GM19193 (cell line): ENCODE measurements around the gene CENPA.

Source experiments
- POLR2A ChIP-seq: IDR thresholded peaks from 4 replicates; pipeline ENCODE4 v1.6.1; 2011; ENCODE audit not compliant: insufficient read depth, insufficient read length; ENCODE audit errors: extremely low read depth

The CENPA gene

DNA sequence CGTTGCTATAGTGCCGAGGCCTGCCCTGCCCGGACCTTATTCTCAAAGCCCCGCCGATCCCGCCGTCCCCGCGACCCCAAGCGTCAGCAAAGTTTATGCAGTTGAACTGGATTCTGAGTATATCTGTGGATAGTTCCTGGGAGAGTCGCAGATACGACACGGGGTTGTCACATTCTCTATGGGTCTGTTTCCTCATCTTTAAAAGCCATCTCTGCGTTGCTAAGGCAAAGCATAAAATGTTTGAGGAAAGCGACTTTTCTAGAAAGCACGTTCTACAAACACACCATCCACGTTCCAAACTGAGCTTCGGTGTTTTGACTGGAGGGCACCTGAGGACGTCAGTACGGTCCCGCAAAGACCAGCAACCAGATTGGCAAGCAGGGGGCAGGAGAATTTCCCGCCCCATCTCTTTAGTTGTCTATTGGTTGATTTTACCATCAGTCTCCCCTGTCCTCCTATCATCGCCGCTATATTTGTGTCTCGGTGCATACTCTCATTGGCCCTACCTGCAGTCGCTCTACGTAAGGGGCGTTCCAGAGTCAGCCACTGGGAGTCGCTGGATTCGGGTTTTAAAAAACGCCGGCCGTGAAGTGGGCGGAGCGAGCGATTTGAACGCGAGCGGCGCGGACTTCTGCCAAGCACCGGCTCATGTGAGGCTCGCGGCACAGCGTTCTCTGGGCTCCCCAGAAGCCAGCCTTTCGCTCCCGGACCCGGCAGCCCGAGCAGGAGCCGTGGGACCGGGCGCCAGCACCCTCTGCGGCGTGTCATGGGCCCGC, at the start of gene CENPA:
TSS of gene CENPA (plus strand) at position 626 of the 776 bp plus-strand sequence. CDS start at position 767, 141 bp downstream.
- TF ChIP-seq POLR2A: peak; percentile 74

DNA sequence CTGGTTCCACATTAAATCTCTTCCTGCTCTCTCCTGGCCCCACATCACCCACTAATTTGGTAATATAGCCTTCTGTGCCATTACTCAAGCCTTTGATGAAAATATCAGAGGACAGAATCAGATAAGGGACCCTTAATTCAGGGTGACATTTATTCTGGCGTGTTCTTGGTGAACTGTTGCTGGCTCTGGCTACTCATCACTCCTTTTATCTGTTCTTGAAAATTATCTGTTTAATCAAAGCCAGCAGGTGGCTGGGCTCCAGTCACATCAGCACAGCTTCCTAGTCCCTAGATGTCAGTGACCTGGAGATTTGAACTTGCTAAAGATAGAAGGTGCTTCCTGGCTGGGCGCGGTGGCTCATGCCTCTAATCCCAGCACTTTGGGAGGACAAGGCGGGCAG, 48.6 kb upstream of the CENPA start:
- no peak for TF ChIP-seq POLR2A

DNA sequence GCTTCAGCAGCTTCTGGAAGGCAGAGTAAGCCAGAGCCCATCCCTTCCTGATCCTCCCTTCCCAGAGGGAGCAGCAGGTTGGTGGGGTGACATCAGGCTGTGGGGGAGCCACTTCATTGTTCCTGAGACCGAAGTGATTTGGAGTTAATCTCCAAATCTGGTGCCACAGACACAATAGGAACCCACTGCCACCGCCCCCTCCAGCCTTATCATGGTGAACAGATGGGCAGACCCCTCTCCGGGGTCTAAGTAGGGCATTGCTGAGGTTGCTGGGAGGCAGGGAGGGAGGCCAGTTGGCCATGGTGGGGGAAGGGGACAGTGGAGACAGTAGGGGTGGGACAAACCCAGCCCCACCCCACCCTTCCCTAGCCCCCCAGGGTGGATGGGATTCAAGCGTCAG, 47.4 kb upstream of the CENPA start:
- TF ChIP-seq POLR2A: no peak

DNA sequence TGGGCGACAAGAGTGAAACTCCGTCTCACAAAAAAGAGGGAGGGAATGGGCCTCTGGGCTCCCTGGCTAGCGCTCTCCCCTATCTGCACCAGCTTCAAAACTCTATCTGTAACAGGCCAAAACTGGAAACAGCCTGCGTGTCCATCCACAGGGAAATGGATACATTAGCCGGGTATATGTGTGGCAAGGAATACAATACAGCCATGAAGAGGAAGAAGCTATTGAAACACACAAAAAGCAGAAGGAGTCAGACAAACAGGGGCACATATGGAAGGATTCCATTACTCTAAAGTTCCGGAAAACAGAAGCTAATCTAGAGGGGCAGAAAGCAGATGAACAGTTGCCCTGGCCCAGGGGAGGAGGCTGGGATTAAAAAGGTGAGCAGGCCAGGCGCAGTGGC, 46.3 kb upstream of the CENPA start:
- no peak for TF ChIP-seq POLR2A

DNA sequence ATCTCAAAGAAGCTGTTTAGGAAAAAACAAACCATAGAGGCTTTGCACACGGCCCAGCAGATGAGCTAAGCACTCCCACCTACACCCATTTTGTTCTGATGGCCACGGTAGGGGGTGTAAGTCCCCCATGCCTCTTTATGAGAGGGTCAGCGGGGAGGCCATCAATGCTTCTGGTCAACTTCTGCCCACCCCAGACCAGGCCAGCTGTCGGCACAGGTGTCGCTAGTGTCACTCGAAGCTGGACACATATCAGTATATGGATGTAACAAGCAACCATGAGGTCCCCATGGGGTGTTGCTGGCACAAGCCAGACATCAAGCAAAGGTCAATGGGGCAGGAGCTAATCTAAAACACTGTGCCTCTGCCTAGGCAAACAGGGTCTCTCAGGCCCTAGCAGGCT, 45.5 kb upstream of the CENPA start:
- TF ChIP-seq POLR2A: no peak

DNA sequence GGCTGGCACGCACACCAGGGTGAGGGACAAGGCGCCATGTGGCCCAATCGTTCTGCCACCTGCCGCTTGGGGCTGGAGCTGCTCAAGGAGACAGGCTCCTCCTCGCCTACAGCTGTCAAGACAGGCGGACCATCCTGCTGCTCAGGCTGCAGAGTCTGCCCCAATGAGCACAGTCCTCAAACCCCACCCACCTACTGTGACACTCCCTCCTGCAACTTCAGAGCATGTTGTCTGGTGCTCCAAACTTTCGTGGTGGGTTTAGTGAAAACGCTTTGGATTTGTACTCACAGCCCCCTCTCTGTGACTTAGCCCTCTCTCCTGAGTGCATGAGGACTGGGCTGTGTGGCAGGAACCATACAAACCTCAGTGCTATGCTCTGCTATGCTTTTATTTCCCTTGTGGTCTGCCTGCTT, 45.0 kb upstream of the CENPA start:
- TF ChIP-seq POLR2A: no peak

DNA sequence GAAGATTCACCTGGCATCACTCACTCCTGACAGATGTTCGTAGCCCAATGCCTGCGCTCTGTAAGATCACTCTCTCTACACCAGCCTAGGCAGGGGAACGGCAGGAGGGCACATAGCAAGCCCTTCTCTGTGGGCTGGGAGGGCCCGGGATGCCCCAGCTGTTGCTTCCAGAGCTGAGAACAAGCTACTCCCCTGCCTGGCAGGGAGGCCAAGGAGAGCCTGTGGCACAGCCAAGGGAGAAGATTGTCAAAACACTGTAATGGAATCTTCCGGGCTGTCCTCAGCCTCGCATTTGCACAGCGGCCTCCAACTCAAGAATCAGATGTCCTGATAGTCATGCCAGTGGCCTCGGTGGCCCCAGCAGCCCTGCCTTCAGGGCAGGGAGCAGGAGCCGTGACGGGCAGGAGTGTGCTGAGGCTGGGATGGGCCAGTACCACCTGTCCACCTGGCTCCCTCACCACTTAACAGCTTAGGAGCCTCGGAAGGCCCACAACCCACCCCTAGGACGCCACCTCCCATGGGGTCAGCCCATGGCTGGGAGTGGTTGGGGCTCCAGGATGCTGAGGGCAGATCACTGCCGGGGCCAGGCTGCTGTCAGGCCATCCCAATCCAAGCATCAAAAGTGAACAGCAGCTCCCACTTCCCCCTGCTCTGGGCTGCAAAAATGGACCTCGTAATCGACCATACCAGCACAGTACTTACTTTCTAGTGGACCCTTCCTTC, 43.6 kb upstream of the CENPA start:
- no peak for TF ChIP-seq POLR2A

DNA sequence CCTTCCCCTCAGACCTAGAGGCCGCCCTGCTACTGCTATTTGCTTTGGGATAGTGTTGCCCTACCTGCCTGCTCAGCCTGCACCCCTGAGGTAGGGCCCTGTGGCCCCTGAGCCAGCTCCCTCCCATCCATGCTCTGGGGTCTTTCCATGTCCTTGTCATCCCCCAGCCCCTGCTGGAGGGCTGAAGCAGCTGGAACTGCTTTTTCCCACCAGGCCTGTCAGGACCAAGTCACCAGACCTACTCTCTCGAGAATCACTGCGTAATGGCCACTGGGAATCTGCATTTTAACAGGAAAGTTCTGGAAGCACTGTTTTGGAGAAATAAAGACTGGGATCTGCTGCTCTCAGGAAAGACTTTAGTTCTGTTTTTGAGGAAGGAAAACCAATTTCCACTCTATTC, 42.0 kb upstream of the CENPA start:
- TF ChIP-seq POLR2A: no peak

DNA sequence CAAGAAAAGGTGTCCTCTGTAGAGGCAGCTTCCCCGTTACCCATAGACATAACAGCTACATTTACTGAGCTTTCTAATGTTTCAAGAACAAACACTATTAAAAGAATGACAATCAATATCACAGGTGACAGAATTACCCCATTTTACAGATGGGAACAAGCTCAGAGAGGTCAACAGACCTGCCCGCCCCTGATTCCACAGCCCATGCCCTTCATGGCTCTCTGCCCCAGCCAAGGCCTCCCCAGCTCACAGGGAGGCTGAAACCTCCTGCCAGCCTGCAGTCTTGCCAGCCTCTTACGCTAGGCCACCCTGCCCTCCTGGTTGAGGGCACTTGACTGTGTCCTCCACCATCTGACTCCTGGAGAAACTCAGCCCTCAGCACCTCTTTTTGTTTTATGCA, 40.9 kb upstream of the CENPA start:
- TF ChIP-seq POLR2A: no peak

DNA sequence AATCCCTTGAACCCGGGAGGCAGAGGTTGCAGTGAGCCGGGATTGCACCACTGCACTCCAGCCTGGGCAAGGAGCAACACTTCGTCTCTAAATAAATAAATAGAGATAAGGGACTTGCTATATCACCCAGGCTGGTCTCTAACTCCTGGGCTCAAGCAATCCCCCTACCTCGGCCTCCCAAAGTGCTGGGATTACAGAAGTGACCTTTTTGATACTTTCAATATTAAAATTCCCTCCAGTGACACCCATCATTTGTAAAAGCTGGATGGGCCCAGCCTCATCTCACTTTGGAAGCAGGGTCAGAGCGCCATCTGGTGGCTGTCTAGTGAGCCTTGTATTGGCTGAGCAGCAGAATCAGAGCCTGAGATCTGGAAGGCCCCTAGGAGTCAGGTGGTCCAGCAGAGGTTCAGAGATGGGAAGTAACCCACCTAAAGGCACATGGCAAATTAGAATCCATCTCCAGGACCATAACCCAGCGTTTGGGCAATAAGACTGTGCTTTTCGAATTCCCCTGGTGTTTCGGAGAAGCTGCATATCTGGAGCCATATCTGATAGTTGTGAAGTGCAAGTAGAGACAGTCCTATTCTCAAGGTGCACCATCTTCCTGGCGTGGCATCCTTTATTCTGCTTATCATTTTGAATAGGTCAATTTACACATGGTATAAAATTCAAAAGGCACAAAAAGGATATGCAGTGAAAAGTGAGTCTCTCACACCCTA, 40.1 kb upstream of the CENPA start:
- no peak for TF ChIP-seq POLR2A

DNA sequence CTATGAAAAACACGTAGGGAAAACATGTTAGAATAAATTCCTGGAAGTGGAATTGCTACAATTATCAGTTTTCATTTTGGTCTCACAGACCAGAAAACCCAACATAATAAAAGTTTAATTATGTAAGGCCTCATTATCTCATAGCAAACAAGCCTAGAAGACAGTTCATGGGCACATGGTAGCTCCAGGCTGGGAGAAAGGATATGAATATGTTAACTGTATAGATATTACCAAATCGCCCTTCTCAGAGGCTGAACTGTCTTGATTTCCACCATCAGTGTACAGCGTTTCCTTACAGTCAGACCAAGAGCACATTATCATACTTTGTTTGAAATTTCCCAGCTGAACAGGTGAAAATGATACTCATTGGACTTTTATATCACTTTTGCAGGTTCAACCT, 38.9 kb upstream of the CENPA start:
- no peak for TF ChIP-seq POLR2A

DNA sequence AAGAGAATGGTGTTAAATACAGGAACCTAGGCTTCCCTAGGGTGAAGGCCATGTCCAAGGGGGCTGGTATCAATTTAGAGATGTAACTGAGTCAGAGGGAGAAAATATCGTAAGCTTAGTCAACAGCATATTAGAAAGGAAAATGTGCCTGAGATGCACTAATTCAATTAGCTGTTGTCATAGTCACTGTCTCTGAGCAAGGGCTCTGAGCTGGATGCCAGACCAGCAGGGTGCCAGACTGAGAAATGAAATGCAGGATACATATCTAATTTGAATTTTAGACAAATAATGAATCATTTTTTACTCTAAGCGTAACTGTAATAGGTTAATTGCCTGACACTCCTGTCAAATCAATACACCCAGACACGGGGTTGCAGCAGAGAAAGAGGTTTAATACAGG, 33.2 kb upstream of the CENPA start:
- no peak for TF ChIP-seq POLR2A

DNA sequence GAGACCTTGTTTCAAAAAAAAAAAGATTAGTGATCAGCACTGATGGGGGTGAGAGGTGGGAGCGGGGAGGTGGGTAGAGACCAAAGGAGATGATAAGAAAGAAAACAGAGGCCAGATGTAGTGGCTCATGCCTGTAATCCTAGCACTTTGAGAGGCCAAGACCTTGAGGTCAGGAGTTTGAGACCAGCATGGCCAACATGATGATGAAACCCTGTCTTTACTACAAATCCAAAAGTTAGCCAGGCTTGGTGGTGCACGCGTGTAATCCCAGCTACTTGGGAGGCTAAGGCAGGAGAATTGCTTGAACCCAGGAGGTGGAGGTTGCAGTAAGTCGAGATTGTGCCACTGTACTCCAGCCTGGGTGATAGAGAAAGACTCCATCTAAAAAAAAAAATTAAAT, 31.3 kb upstream of the CENPA start:
- TF ChIP-seq POLR2A: no peak

DNA sequence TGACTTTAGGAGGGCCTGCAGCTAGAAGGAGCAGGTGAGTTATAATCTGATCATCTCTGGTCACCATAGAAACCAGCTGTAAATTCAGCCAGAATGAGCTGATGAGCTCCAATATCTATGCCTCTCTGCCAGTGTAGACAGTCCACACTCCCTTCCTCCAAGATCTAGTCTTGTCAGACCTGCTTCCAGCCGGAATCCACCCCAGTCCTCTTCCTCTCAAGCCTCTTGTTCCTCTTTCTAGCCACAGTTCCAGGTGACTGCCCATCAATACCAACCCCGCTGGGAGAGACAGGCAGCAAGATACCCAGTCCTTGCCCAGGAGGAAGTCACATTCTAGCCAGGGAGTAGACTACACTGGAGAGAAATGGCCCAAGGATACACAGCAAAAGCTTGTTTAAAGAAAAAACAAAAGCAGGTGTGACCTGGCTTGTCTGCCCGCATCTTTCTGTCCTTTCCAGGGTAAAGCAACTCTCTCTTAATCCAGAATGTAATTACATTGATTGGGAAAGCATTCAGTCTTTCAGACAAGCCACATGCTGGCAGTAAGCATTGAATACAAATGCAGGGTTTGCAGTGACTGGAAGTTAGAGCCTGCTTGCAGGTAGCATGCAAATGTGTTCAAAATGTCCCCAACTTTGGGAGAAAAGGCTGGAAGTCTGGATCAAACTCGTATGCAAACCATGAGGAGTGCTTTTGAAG, 30.7 kb upstream of the CENPA start:
- no peak for TF ChIP-seq POLR2A

DNA sequence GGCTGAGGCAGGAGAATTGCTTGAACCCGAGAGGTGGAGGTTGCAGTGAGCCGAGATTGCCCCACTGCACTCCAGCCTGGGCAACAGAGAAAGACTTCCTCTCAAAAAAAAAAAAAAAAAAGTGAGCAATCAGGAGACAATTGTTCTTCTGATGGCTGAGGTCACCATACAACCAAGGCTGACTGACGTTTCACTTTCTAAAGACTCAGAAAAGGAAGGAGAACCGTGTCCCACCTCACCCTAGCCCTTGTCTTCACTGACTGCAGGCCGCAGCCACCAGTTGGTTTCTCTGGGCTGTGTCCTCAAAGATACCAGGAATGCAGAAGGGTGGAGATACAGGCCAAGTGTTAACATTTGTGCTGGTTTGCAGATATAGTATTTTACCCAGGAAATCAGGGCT, 29.5 kb upstream of the CENPA start:
- TF ChIP-seq POLR2A: no peak
